Liver (tissue), 3 donors: ENCODE results near the gene RSPH6A.

ENCODE experiments used
- EGR1 ChIP-seq, 2 donors: IDR thresholded peaks; 2 replicates each; pipeline ENCODE4 v1.6.1; 2016 to 2018; ENCODE audit warnings: antibody characterized with exemption in 2 of 2, low read depth in 2 of 2
- FOXA1 ChIP-seq: IDR thresholded peaks from 2 replicates; pipeline ENCODE4 v1.6.1; 2016; ENCODE audit warnings: antibody characterized with exemption
- GABPA ChIP-seq, 2 donors: IDR thresholded peaks in 1 of 2; conservative IDR thresholded peaks in 1 of 2; 2 replicates each; pipeline ENCODE4 v1.6.1; 2016; ENCODE audit warnings: antibody characterized with exemption in 2 of 2, mild to moderate bottlenecking in 1 of 2, moderate library complexity in 1 of 2
- HNF4A ChIP-seq, 2 donors: conservative IDR thresholded peaks; 2 replicates each; pipeline ENCODE4 v1.6.1; 2016; ENCODE audit warnings: antibody characterized with exemption in 2 of 2, mild to moderate bottlenecking in 2 of 2
- HNF4G ChIP-seq: IDR thresholded peaks from 2 replicates; pipeline ENCODE4 v1.6.1; 2016; ENCODE audit warnings: antibody characterized with exemption
- MAX ChIP-seq: IDR thresholded peaks from 2 replicates; pipeline ENCODE4 v1.6.1; 2016; ENCODE audit warnings: antibody characterized with exemption
- RAD21 ChIP-seq, 2 donors: IDR thresholded peaks; 2 replicates each; pipeline ENCODE4 v1.6.1; 2016; ENCODE audit warnings: antibody characterized with exemption in 2 of 2, mild to moderate bottlenecking in 2 of 2
- REST ChIP-seq: IDR thresholded peaks from 2 replicates; pipeline ENCODE4 v1.6.1; 2016; ENCODE audit warnings: antibody characterized with exemption, mild to moderate bottlenecking
- TAF1 ChIP-seq: conservative IDR thresholded peaks from 2 replicates; pipeline ENCODE4 v1.6.1; 2016; ENCODE audit warnings: antibody characterized with exemption, mild to moderate bottlenecking
- YY1 ChIP-seq: IDR thresholded peaks from 2 replicates; pipeline ENCODE4 v1.6.1; 2016; ENCODE audit warnings: antibody characterized with exemption, mild to moderate bottlenecking
- ZBTB33 ChIP-seq: IDR thresholded peaks from 2 replicates; pipeline ENCODE4 v1.6.1; 2016; ENCODE audit warnings: antibody characterized with exemption
- TF ChIP-seq, protein P1 (sequence below): fragments of 150-350 bp; IDR thresholded peaks from 2 replicates; pipeline ENCODE4 v1.5.1; 2017; ENCODE audit warnings: improper control_type of control experiment, low read depth, low read length; ENCODE audit not compliant: missing input control
- TF ChIP-seq, protein P2 (sequence below): IDR thresholded peaks from 2 replicates; pipeline ENCODE4 v1.6.1; 2016; ENCODE audit warnings: antibody characterized with exemption
- donor health status: healthy.
- donor health status: healthy.

GRCh38 chr19:45823182-45823581, 8.1 kb upstream of the RSPH6A start:
- TF ChIP-seq, protein P1, sequence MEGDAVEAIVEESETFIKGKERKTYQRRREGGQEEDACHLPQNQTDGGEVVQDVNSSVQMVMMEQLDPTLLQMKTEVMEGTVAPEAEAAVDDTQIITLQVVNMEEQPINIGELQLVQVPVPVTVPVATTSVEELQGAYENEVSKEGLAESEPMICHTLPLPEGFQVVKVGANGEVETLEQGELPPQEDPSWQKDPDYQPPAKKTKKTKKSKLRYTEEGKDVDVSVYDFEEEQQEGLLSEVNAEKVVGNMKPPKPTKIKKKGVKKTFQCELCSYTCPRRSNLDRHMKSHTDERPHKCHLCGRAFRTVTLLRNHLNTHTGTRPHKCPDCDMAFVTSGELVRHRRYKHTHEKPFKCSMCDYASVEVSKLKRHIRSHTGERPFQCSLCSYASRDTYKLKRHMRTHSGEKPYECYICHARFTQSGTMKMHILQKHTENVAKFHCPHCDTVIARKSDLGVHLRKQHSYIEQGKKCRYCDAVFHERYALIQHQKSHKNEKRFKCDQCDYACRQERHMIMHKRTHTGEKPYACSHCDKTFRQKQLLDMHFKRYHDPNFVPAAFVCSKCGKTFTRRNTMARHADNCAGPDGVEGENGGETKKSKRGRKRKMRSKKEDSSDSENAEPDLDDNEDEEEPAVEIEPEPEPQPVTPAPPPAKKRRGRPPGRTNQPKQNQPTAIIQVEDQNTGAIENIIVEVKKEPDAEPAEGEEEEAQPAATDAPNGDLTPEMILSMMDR, result no peak
- TF ChIP-seq GABPA (IDR thresholded peaks at IDR 0.05 in 1 of 2, conservative IDR thresholded peaks at IDR 0.05 in 1 of 2), result no peak
- TF ChIP-seq RAD21 (IDR thresholded peaks at IDR 0.05), result no peak
- TF ChIP-seq TAF1, result no peak
- TF ChIP-seq ZBTB33, result no peak
- TF ChIP-seq HNF4G, result no peak
- TF ChIP-seq FOXA1, result no peak
- no peak for TF ChIP-seq EGR1 (IDR thresholded peaks at IDR 0.05; ENCODE audit: low read depth in 2 of 2)
- no peak for TF ChIP-seq REST
- TF ChIP-seq HNF4A (conservative IDR thresholded peaks at IDR 0.05), result no peak
- TF ChIP-seq, protein P2, sequence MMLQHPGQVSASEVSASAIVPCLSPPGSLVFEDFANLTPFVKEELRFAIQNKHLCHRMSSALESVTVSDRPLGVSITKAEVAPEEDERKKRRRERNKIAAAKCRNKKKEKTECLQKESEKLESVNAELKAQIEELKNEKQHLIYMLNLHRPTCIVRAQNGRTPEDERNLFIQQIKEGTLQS, result no peak
- no peak for TF ChIP-seq MAX
- no peak for TF ChIP-seq YY1
